Glutamatergic neuron (in vitro differentiated cells): ENCODE measurements around the gene YLPM1. TPM values are rescaled to one million over a fixed set of nuclear protein-coding genes. Genes with fewer than 3 reads are reported as not detected.

Experiments used
- DNase-seq: peaks from one replicate; pipeline ENCODE4 v3.0.0; 2022
- H3K27ac Mint-ChIP-seq: one replicate; pipeline ENCODE4 v1.8.0; 2020; ENCODE audit warnings: mild to moderate bottlenecking, mixed read lengths, inconsistent platforms; ENCODE audit not compliant: unreplicated experiment
- H3K27me3 Mint-ChIP-seq: one replicate; pipeline ENCODE4 v1.8.0; 2020; ENCODE audit warnings: mild to moderate bottlenecking, moderate library complexity, mixed read lengths, inconsistent platforms; ENCODE audit not compliant: unreplicated experiment
- H3K36me3 Mint-ChIP-seq: one replicate; pipeline ENCODE4 v1.8.0; 2020; ENCODE audit warnings: mild to moderate bottlenecking, mixed read lengths, inconsistent platforms; ENCODE audit not compliant: unreplicated experiment
- H3K4me1 Mint-ChIP-seq: one replicate; pipeline ENCODE4 v1.8.0; 2020; ENCODE audit warnings: mild to moderate bottlenecking, low read depth, mixed read lengths, inconsistent platforms; ENCODE audit not compliant: unreplicated experiment
- H3K4me3 Mint-ChIP-seq: one replicate; pipeline ENCODE4 v1.8.0; 2020; ENCODE audit warnings: mild to moderate bottlenecking, mixed read lengths, inconsistent platforms; ENCODE audit not compliant: unreplicated experiment
- H3K9me3 Mint-ChIP-seq: one replicate; pipeline ENCODE4 v1.8.0; 2020; ENCODE audit warnings: mild to moderate bottlenecking, moderate library complexity, mixed read lengths, inconsistent platforms; ENCODE audit not compliant: unreplicated experiment
- CTCF ChIP-seq: fragments of 200-600 bp; sonication (generic); IDR thresholded peaks from one replicate; pipeline ENCODE4 v1.5.0; 2021; ENCODE audit not compliant: partially characterized antibody, unreplicated experiment
- total RNA-seq: library from RNA; stranded (reverse); fragmentation: NEBNext Ultra II Directional; extraction: Animal tissue kit (Norgen Biotek cat#: 25700); gene quantifications from one replicate; pipeline ENCODE4 v1.2.1, GENCODE V29; 2021; ENCODE audit not compliant: unreplicated experiment

Gene YLPM1
- total RNA-seq, 1 donor from 2014 or later, result 99.9 TPM

GRCh38 chr14:74834692-74835392, 71.7 kb downstream of the YLPM1 start:
- Mint-ChIP-seq H3K9me3 (no peaks in the 10 kb centered on the region), H3K27ac (no peak overlapping the region)

GRCh38 chr14:74835645-74836250, 72.6 kb downstream of the YLPM1 start:
- Mint-ChIP-seq H3K4me3 (no peak overlapping the region), H3K9me3 (no peaks in the 10 kb centered on the region), H3K27ac (no peak overlapping the region), H3K36me3 (no peaks in the 10 kb centered on the region), H3K4me1 (no peaks in the 10 kb centered on the region), H3K27me3 (no peaks in the 10 kb centered on the region)
- TF ChIP-seq CTCF, result no peak
- no peak for DNase-seq

More at GRCh38 chr14:74834692-74835392, 71.7 kb downstream of the YLPM1 start:
- DNase-seq, result no peak
- no peak for TF ChIP-seq CTCF
- Mint-ChIP-seq H3K27me3 (no peaks in the 10 kb centered on the region), H3K36me3 (no peaks in the 10 kb centered on the region), H3K4me1 (no peaks in the 10 kb centered on the region), H3K4me3 (no peak overlapping the region)

- no peaks in the 10 kb centered on the region for H3K27me3 Mint-ChIP-seq
- H3K9me3 Mint-ChIP-seq, result no peaks in the 10 kb centered on the region
- no peak for TF ChIP-seq CTCF
- H3K36me3 Mint-ChIP-seq, result no peaks in the 10 kb centered on the region
- DNase-seq, result no peak
- H3K27ac Mint-ChIP-seq, result no peak overlapping the region
- H3K4me1 Mint-ChIP-seq, result no peaks in the 10 kb centered on the region
- no peak overlapping the region for H3K4me3 Mint-ChIP-seq
Observed at GRCh38 chr14:74836251-74836960, 73.3 kb downstream of the YLPM1 start.

- Mint-ChIP-seq H3K4me1 (peaks cover 2% of the 10 kb centered on the region), H3K36me3 (no peaks in the 10 kb centered on the region), H3K9me3 (no peaks in the 10 kb centered on the region), H3K27ac (no peak overlapping the region), H3K4me3 (no peak overlapping the region), H3K27me3 (no peaks in the 10 kb centered on the region)
- DNase-seq, result no peak
- TF ChIP-seq CTCF, result no peak
Observed at GRCh38 chr14:74838166-74838565, 75.0 kb downstream of the YLPM1 start.
